CD4-positive, alpha-beta T cell treated with Interleukin-6 for 4 hours (primary cell): Measurements from ENCODE around the gene TPI1.

Source experiments
- DNase-seq: peaks from one replicate; pipeline ENCODE4 v3.0.0-alpha.2; 2020; ENCODE audit warnings: mixed read lengths

Gene TPI1

DNA sequence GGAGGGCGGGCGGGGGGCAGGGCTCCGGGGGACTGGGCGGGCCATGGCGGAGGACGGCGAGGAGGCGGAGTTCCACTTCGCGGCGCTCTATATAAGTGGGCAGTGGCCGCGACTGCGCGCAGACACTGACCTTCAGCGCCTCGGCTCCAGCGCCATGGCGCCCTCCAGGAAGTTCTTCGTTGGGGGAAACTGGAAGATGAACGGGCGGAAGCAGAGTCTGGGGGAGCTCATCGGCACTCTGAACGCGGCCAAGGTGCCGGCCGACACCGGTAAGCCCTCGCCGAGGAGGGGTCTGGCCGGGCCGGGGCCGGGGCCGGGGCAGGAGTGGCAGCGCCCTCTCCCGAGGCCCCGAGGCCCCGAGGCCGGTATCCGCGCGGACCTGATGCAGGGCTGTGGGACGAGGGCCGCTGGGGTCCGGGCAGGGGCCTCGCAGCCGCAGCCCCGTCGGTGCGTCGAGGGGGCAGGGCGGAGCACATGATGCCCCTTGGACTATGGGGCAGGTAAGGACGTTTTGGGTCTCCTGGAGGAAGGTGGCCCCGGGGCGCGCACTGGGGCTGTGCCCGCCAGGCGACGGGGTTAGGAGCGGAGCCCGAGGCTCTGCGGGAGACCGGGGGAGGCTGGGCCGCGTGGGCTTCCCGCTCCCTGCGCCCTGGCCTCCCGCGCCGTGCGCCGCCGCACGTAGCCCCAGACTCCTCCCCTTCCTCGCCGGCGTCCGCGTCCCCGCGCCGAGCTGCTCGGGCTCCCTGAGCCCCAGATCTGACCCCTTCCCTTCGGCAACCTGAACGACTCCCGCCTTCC lies at the start of gene TPI1:
TPI1 (plus strand) TSS at position 119 of the 798 bp plus-strand sequence; CDS start at position 155, 36 bp downstream.
- peak; percentile 87 for DNase-seq

- no peak for DNase-seq
These were observed 49.6 kb upstream of the TPI1 start for GRCh38 chr12:6817662-6818157.

DNA sequence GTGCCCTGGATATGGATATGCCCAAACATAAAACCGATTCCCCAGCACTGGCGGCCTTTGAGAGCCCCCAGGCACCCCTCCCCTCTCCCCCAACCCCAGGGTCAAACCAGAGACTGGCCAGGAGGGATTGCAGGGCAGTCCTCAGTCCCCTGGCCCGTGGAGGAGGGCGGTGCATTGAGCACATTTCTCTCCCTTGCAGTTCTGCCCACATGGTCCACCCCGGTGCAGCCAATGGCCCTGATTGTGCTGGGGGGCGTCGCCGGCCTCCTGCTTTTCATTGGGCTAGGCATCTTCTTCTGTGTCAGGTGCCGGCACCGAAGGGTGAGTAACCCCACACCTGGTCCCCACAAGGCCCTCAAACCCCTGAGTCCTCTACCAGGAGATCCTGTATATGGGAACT lies 49.1 kb upstream of the TPI1 start:
- no peak for DNase-seq

GRCh38 chr12:6818645-6819044 lies 48.7 kb upstream of the TPI1 start:
- no peak for DNase-seq

GRCh38 chr12:6819106-6820030 lies 48.0 kb upstream of the TPI1 start:
- DNase-seq: no peak

GRCh38 chr12:6820166-6820565 lies 47.2 kb upstream of the TPI1 start:
- no peak for DNase-seq

- DNase-seq: peak; percentile 19
These were observed 45.5 kb upstream of the TPI1 start, which contains the start of gene GPR162 for GRCh38 chr12:6821591-6822425. GPR162 (plus strand) TSS chr12:6821821; CDS start chr12:6823899, 2,078 bp downstream.

DNA sequence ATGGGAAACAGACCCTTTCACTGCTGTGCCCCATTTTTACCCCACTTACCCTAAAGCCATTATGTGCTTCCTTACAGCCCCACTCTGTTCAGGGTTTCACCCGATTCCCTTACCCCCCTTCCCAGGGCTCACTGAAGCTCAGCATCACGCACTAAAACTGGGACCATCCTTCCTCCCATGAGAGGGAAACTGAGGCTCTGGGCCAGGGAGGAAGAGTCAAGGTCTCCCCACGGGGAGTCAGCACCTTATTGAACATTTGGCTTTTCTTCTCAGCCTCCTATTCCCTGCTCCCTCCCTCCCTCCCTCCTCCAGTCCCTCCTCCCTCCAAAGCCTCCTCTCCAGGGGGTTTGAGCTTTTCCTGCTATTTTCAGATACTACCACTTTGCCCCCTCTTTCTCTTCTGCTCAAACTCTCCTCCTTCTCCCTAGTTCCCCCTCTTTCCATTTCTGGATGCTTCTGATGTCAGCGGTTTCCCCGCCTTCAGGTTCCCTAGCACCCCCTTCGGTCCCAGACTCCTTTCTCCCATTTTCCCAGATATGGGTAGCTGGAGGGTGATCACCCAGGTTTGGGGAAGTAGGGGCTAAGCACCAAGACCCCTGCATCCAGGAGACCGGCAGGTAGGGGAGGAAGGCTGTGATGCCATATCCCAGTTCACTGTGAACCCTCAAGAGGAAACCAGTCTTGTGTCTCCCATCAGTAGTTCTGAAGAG lies 44.8 kb upstream of the TPI1 start:
- DNase-seq: no peak

DNA sequence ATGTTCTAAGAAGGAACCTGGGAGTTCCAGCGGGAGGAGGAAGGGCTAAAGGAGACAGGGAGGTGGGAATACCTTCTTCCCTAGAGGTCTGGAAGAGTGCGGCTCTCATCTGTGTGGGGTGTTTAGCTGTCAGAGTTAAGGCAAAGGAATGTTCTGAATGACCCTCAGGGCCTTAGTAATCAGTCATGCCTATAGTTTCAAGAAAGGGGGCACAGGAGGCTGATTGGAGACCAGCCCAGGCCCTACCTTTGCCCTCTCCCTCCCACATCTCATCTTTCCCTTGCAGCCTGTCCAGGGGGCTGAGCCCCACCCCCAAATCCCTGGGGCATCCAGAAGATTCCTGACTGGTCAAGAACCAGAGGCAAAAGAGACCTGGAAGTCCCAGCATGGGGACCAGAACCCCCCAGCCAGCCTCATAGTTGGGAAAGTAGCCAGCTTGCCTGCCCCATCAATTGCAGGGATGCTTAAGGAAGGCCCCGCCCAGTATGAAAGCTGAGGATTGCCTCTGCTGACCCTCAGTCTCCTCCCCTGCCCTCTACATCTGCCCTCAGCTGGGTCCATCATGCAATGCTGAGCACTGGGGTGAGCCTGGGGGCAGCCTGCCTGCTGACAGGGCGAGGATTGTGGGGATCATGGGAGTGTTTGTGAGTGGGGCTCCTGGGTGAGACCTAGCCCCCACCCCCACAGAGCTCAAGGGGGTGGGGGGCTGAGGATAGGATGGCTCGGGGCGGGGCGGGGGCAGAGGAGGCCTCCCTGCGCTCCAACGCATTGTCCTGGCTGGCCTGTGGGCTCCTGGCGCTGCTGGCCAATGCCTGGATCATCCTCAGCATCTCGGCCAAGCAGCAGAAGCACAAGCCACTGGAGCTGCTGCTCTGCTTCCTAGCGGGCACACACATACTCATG lies 43.9 kb upstream of the TPI1 start:
- DNase-seq: no peak

GRCh38 chr12:6824085-6824775 lies 43.1 kb upstream of the TPI1 start:
- DNase-seq: no peak

- DNase-seq: no peak
These were observed 42.4 kb upstream of the TPI1 start for GRCh38 chr12:6824901-6825381.

DNA sequence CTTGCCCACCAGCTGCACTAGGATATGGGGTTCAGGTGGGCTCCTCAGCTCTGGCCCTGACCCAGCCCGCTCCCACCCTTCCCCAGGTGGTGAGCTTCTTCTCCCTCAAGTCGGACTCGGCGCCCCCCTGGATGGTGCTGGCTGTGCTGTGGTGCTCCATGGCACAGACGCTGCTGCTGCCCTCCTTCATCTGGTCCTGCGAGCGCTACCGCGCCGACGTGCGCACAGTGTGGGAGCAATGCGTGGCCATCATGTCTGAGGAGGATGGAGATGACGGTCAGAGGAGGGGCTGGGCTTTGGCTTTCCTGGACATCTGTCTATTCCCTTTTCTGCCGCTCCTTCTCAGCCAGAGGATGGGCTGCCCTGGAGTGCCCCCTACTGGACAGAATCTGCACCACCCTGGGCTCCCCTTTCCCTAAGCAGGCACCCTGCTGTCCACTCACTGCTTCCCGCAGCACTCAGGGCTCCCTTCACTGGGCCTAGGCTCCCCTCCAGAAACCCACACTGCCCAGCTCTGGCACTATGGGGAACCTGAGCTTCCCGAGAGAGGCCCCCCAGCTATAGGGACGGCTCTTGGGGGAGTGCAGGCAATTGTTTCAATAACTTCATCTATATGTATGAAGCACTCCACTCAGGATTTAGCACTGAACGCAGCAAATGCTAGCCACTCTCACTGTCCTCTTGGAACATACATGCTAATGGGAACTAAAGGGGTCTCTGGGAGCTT lies 41.8 kb upstream of the TPI1 start:
- DNase-seq: peak; percentile 87

GRCh38 chr12:6826125-6826733 lies 41.1 kb upstream of the TPI1 start:
- DNase-seq: no peak

DNA sequence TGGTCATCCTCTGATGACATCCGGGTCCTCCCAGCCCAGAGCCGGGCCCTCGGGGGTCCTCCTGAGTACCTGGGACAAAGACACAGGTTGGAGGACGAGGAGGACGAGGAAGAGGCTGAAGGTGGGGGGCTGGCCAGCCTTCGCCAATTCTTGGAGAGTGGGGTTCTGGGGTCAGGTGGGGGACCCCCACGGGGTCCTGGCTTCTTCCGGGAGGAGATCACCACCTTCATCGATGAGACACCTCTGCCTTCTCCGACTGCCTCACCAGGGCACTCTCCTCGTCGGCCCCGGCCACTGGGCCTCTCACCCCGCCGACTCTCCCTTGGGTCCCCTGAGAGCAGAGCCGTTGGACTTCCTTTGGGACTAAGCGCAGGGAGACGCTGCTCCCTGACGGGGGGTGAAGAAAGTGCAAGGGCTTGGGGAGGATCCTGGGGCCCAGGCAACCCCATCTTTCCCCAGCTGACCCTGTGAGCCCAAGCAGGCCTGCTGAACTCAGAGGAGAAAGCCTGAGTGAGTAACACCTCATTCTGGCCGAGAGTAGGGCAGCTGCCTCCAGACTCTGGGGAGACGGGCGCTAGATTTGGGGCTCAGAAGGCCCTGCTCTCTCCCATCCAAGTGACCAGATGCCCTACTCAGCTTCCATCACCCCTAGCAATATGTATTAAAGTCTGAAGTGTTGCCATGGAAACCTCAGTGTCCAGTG lies 40.4 kb upstream of the TPI1 start:
- no peak for DNase-seq

- DNase-seq: peak; percentile 68
These were observed 39.9 kb upstream of the TPI1 start for GRCh38 chr12:6827437-6827911.

- no peak for DNase-seq
These were observed 39.1 kb upstream of the TPI1 start, which contains the start of gene P3H3 for GRCh38 chr12:6827982-6828780. P3H3 (plus strand) TSS chr12:6828407; CDS start chr12:6828441, 34 bp downstream.
